ENCODE data around the gene AQP5. TPM values are rescaled to one million over a fixed set of nuclear protein-coding genes. Genes with fewer than 3 reads are reported as not detected.

The AQP5 gene
- total and polyA plus RNA-seq, 2 donors from 2014 or later = 0.91 to 0.99 TPM

DNA sequence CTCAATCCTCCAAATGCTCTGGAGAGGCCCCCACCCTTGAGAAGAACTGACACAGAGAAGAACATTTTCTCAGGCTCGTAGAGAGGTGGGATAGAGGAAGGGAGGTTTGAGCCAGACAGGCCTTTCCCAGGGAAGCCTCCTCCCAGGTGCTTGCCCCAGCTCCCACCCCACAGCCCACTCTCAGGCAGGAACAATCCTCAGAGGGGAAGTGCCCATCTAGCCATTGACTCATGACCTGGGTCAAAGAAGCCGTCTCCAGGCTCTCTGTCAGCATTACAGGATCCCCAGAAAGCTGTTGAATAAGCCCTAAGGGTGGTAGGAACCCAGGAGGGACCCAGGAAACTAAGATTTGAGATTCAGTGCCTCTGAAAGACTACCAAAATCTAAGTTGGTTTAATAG is 14.9 kb downstream of the AQP5 start:
- Histone ChIP-seq H3K9me3 (ENCODE audit: control insufficient read depth in 2 of 3, insufficient read depth in 1 of 3, low read length in 3 of 3) (no peaks in the 10 kb centered on the region), H3K4me1 (ENCODE audit: control insufficient read depth in 2 of 3, insufficient read depth in 2 of 3, low read depth in 1 of 3, low read length in 3 of 3) (peaks cover 0 to 18% (median 14%) of the 10 kb centered on the region in 3 donors), H3K27ac (ENCODE audit: low read depth in 2 of 2, low read length in 2 of 2) (no peak overlapping the region), H3K27me3 (ENCODE audit: control insufficient read depth, insufficient read depth, low read length) (no peaks in the 10 kb centered on the region), H3K36me3 (ENCODE audit: control insufficient read depth in 2 of 3, insufficient read depth in 3 of 3, low read length in 3 of 3) (no peaks in the 10 kb centered on the region), H3K4me3 (ENCODE audit: low read length in 3 of 3) (no peak overlapping the region), H3K9ac (ENCODE audit: low read length in 3 of 3) (no peak overlapping the region)
- DNase-seq (no peak), FAIRE-seq (no peak)
- TF ChIP-seq, protein P1, sequence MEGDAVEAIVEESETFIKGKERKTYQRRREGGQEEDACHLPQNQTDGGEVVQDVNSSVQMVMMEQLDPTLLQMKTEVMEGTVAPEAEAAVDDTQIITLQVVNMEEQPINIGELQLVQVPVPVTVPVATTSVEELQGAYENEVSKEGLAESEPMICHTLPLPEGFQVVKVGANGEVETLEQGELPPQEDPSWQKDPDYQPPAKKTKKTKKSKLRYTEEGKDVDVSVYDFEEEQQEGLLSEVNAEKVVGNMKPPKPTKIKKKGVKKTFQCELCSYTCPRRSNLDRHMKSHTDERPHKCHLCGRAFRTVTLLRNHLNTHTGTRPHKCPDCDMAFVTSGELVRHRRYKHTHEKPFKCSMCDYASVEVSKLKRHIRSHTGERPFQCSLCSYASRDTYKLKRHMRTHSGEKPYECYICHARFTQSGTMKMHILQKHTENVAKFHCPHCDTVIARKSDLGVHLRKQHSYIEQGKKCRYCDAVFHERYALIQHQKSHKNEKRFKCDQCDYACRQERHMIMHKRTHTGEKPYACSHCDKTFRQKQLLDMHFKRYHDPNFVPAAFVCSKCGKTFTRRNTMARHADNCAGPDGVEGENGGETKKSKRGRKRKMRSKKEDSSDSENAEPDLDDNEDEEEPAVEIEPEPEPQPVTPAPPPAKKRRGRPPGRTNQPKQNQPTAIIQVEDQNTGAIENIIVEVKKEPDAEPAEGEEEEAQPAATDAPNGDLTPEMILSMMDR (IDR thresholded peaks at IDR 0.05; ENCODE audit: borderline replicate concordance, extremely low read depth, insufficient read depth) = no peak
- intact Hi-C loops (cut with DNase I) = no loop called here

DNA sequence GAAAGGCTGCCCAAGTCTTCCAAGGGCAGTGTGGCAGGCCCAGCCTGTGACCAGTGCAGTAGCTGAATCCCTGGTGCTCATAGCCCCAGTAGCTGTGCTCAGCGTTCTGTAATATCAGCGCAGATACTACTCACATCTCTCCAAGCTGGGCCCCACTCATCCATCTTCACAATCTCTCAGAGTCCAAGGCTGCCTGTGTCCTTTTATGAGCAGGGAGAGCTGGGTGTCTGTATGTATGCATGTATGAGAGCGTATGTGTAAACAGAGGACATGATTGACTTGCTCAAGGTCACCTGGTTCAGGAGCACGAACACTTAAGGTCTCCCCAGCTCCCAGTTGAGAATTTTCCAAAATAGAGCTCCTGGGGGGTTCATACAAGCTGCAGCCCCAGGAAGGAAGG is 16.5 kb downstream of the AQP5 start:
- Histone ChIP-seq H3K4me1 (ENCODE audit: control insufficient read depth in 2 of 3, insufficient read depth in 2 of 3, low read depth in 1 of 3, low read length in 3 of 3) (peaks cover 0 to 18% (median 17%) of the 10 kb centered on the region in 3 donors), H3K36me3 (ENCODE audit: control insufficient read depth in 2 of 3, insufficient read depth in 3 of 3, low read length in 3 of 3) (no peaks in the 10 kb centered on the region), H3K9ac (ENCODE audit: low read length in 3 of 3) (no peak overlapping the region), H3K9me3 (ENCODE audit: control insufficient read depth in 2 of 3, insufficient read depth in 1 of 3, low read length in 3 of 3) (no peaks in the 10 kb centered on the region), H3K27me3 (ENCODE audit: control insufficient read depth, insufficient read depth, low read length) (no peaks in the 10 kb centered on the region), H3K27ac (ENCODE audit: low read depth in 2 of 2, low read length in 2 of 2) (no peak overlapping the region), H3K4me3 (ENCODE audit: low read length in 3 of 3) (no peak overlapping the region)
- intact Hi-C loops (cut with DNase I) = no loop called here
- FAIRE-seq (no peak), DNase-seq (no peak)
- TF ChIP-seq, protein P1 (IDR thresholded peaks at IDR 0.05; ENCODE audit: borderline replicate concordance, extremely low read depth, insufficient read depth) = no peak

DNA sequence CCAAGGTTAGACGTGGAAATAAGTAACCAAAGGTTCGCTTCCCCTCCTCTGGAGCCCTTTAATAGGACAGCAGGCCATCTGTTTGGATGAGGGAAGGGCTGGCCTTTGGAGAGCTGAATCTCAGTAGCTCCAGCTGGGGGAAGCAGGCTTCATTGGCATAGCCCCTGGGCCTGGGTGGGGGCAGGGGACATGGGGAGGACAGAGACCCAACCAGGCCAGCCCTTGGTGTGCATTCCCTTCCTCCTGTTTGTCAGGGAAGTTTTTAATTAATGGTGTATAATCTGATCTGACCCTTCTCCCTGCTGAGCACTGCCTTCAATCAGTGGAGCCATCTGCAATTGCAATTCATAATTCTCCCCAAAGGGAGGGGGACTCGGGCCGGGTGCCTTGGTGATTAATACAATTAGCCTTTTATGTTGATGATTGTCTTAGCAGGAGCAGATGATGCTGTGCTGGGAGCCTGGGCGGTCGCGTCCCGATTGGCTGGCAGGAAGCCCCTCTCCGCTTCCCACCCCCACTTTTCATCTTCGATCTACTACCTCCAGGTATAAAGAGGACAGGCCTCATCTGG is 17.4 kb downstream of the AQP5 start:
- Histone ChIP-seq H3K36me3 (ENCODE audit: control insufficient read depth in 2 of 3, insufficient read depth in 3 of 3, low read length in 3 of 3) (no peaks in the 10 kb centered on the region), H3K4me1 (ENCODE audit: control insufficient read depth in 2 of 3, insufficient read depth in 2 of 3, low read depth in 1 of 3, low read length in 3 of 3) (peaks cover 0 to 25% (median 14%) of the 10 kb centered on the region in 3 donors), H3K27ac (ENCODE audit: low read depth in 2 of 2, low read length in 2 of 2) (peak overlapping the region; percentile 41 to 43), H3K4me3 (ENCODE audit: low read length in 3 of 3) (no peak overlapping the region), H3K27me3 (ENCODE audit: control insufficient read depth, insufficient read depth, low read length) (no peaks in the 10 kb centered on the region), H3K9me3 (ENCODE audit: control insufficient read depth in 2 of 3, insufficient read depth in 1 of 3, low read length in 3 of 3) (no peaks in the 10 kb centered on the region), H3K9ac (ENCODE audit: low read length in 3 of 3) (no peak overlapping the region)
- TF ChIP-seq, protein P1 (IDR thresholded peaks at IDR 0.05; ENCODE audit: borderline replicate concordance, extremely low read depth, insufficient read depth) = no peak
- no peak for FAIRE-seq
- intact Hi-C loops (cut with DNase I) = no loop called here
- peak in 3 of 5 donors; percentile 49 to 72 (median 61) for DNase-seq

DNA sequence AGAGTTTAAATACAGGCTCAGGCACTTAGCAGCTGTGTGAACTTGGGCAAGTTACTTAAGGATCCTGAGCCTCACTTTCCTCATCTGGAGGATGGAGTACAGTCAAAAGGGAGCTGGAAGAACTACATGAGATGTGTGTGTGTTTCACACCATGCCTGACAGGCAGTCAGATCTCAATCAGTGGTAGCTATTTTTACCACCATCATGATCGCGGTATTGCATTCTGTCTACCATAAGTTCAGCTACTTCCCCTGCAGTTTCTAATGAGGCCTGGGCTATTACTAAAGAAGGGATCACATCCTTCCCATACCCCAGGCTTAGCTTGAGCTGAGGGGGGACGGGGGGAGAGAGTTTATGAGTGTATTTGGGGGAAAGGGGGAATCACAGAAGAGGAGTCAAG is 18.1 kb downstream of the AQP5 start:
- no peak overlapping the region for H3K27ac ChIP-seq (ENCODE audit: low read depth in 2 of 2, low read length in 2 of 2)
- no peak overlapping the region for H3K4me3 ChIP-seq (ENCODE audit: low read length in 3 of 3)
- no peak for FAIRE-seq
- peaks cover 3 to 31% (median 12%) of the 10 kb centered on the region in 3 donors for H3K4me1 ChIP-seq (ENCODE audit: control insufficient read depth in 2 of 3, insufficient read depth in 2 of 3, low read depth in 1 of 3, low read length in 3 of 3)
- H3K27me3 ChIP-seq (ENCODE audit: control insufficient read depth, insufficient read depth, low read length) = no peaks in the 10 kb centered on the region
- H3K36me3 ChIP-seq (ENCODE audit: control insufficient read depth in 2 of 3, insufficient read depth in 3 of 3, low read length in 3 of 3) = no peaks in the 10 kb centered on the region
- intact Hi-C loops (cut with DNase I) = no loop called here
- H3K9me3 ChIP-seq (ENCODE audit: control insufficient read depth in 2 of 3, insufficient read depth in 1 of 3, low read length in 3 of 3) = no peaks in the 10 kb centered on the region
- TF ChIP-seq, protein P1 (IDR thresholded peaks at IDR 0.05; ENCODE audit: borderline replicate concordance, extremely low read depth, insufficient read depth) = no peak
- no peak for DNase-seq
- H3K9ac ChIP-seq (ENCODE audit: low read length in 3 of 3) = no peak overlapping the region
